ENCODE data around the gene DENND4A. TPM values are rescaled to one million over a fixed set of nuclear protein-coding genes. Genes with fewer than 3 reads are reported as not detected.
A peak's percentile ranks its signal among the peaks of the same experiment; 100 is the strongest.

Gene DENND4A
- total and polyA plus RNA-seq, 9 of the 15 experiments (the other 6 are each of a cell fraction or from before 2014, with no cell fraction given): 6.8 to 32.3 (median 19.9) TPM

- no peak for TF ChIP-seq ZNF449 (CRISPR knock-in tag; IDR thresholded peaks at IDR 0.05)
- no peak for TF ChIP-seq ATF1 (CRISPR knock-in tag; IDR thresholded peaks at IDR 0.05)
- TF ChIP-seq ATF1 (tag; IDR thresholded peaks at IDR 0.05): no peak
- TF ChIP-seq SIRT6 (IDR thresholded peaks at IDR 0.05; ENCODE audit: low read depth, low read length): no peak
- no peak for TF ChIP-seq ZNF740 (CRISPR knock-in tag; IDR thresholded peaks at IDR 0.05)
- no peak for TF ChIP-seq ZNF740 (tag; IDR thresholded peaks at IDR 0.05)
- TF ChIP-seq MTA1 (IDR thresholded peaks at IDR 0.05; ENCODE audit: borderline replicate concordance): no peak
- TF ChIP-seq ZNF354B (CRISPR knock-in tag; IDR thresholded peaks at IDR 0.05): no peak
- TF ChIP-seq ZNF217 (CRISPR knock-in tag; IDR thresholded peaks at IDR 0.05): no peak
- peak; percentile 78 for TF ChIP-seq BACH1 (tag; IDR thresholded peaks at IDR 0.05)
- no peak for TF ChIP-seq HNRNPK (IDR thresholded peaks at IDR 0.05; ENCODE audit: low read depth, low read length, poor library complexity, severe bottlenecking)
- TF ChIP-seq ATF2 (CRISPR knock-in tag; IDR thresholded peaks at IDR 0.05): no peak
- TF ChIP-seq HNRNPUL1 (IDR thresholded peaks at IDR 0.05; ENCODE audit: low read length): no peak
- no peak for TF ChIP-seq TCF7L2 (IDR thresholded peaks at IDR 0.05; ENCODE audit: low read depth, low read length)
- TF ChIP-seq FOSL1 (tag; conservative IDR thresholded peaks at IDR 0.05): peak; percentile 77
- no peak for TF ChIP-seq NR2C2 (CRISPR knock-in tag; IDR thresholded peaks at IDR 0.05)
- no peak for TF ChIP-seq NR2C2 (tag; IDR thresholded peaks at IDR 0.05)
- no peak for TF ChIP-seq ZNF584 (CRISPR knock-in tag; IDR thresholded peaks at IDR 0.05; ENCODE audit: low read depth)
- TF ChIP-seq, protein P1, sequence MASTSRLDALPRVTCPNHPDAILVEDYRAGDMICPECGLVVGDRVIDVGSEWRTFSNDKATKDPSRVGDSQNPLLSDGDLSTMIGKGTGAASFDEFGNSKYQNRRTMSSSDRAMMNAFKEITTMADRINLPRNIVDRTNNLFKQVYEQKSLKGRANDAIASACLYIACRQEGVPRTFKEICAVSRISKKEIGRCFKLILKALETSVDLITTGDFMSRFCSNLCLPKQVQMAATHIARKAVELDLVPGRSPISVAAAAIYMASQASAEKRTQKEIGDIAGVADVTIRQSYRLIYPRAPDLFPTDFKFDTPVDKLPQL (IDR thresholded peaks at IDR 0.05; ENCODE audit: extremely low read depth, insufficient read length): no peak
- TF ChIP-seq PBX2 (CRISPR knock-in tag; IDR thresholded peaks at IDR 0.05; ENCODE audit: low read depth): no peak
- TF ChIP-seq PBX2 (tag; conservative IDR thresholded peaks at IDR 0.05; ENCODE audit: low read depth): no peak
These were observed 4.6 kb upstream of the DENND4A start (continued) for GRCh38 chr15:65796610-65797078.
